Measurements from ENCODE around the gene IL4I1.

GRCh38 chr19:49929611-49930482 lies 33.2 kb upstream of the IL4I1 start:
- TF ChIP-seq EZH2phosphoT487 (IDR thresholded peaks at IDR 0.05; ENCODE audit: borderline replicate concordance) = no peak
- TF ChIP-seq CTCF (conservative IDR thresholded peaks at IDR 0.05; ENCODE audit: low read length) = no peak
